ENCODE measurements around the gene VAMP2.

VAMP2 gene

GRCh38 chr17:8125154-8125946, 37.4 kb downstream of the VAMP2 start:
- in situ Hi-C loops (cut with HindIII; ENCODE audit: low sequenced_read_pairs): no loop called here

GRCh38 chr17:8124350-8125153, 38.2 kb downstream of the VAMP2 start:
- in situ Hi-C loops (cut with HindIII; ENCODE audit: low sequenced_read_pairs): loop anchor here (5.0 kb wide), 1 partner anchor 63 kb away; no protein-coding TSS in a partner anchor

- in situ Hi-C loops (cut with HindIII; ENCODE audit: low sequenced_read_pairs): loop anchor here (5.0 kb wide), 1 partner anchor 63 kb away; no protein-coding TSS in a partner anchor
Measured at GRCh38 chr17:8123695-8124349, 38.9 kb downstream of the VAMP2 start, which contains the start of gene HES7. HES7 (minus strand) TSS chr17:8124106; CDS start chr17:8124084, 22 bp downstream.

GRCh38 chr17:8122924-8123694, 39.6 kb downstream of the VAMP2 start:
- in situ Hi-C loops (cut with HindIII; ENCODE audit: low sequenced_read_pairs): loop anchor here (5.0 kb wide), 1 partner anchor 64 kb away; no protein-coding TSS in a partner anchor

- in situ Hi-C loops (cut with HindIII; ENCODE audit: low sequenced_read_pairs): loop anchor here (5.0 kb wide), 1 partner anchor 65 kb away; no protein-coding TSS in a partner anchor
Measured at GRCh38 chr17:8122422-8122923, 40.3 kb downstream of the VAMP2 start.

GRCh38 chr17:8121681-8122421, 40.9 kb downstream of the VAMP2 start:
- in situ Hi-C loops (cut with HindIII; ENCODE audit: low sequenced_read_pairs): loop anchor here (5.0 kb wide), 1 partner anchor 65 kb away; no protein-coding TSS in a partner anchor

GRCh38 chr17:8121407-8121680, 41.4 kb downstream of the VAMP2 start:
- in situ Hi-C loops (cut with HindIII; ENCODE audit: low sequenced_read_pairs): loop anchor here (5.0 kb wide), 1 partner anchor 66 kb away; no protein-coding TSS in a partner anchor

GRCh38 chr17:8120520-8121406, 42.0 kb downstream of the VAMP2 start:
- in situ Hi-C loops (cut with HindIII; ENCODE audit: low sequenced_read_pairs): loop anchor here (5.0 kb wide), 1 partner anchor 67 kb away; no protein-coding TSS in a partner anchor

GRCh38 chr17:8119581-8120519, 42.9 kb downstream of the VAMP2 start:
- in situ Hi-C loops (cut with HindIII; ENCODE audit: low sequenced_read_pairs): loop anchor here (5.0 kb wide), 1 partner anchor 67 kb away; no protein-coding TSS in a partner anchor

GRCh38 chr17:8118769-8119580, 43.8 kb downstream of the VAMP2 start:
- in situ Hi-C loops (cut with HindIII; ENCODE audit: low sequenced_read_pairs): no loop called here

GRCh38 chr17:8117980-8118768, 44.6 kb downstream of the VAMP2 start, which contains the start of gene ALOXE3:
ALOXE3 (minus strand) TSS chr17:8118514; CDS start chr17:8117990, 524 bp downstream.
- in situ Hi-C loops (cut with HindIII; ENCODE audit: low sequenced_read_pairs): no loop called here

GRCh38 chr17:8117367-8117979, 45.3 kb downstream of the VAMP2 start:
- in situ Hi-C loops (cut with HindIII; ENCODE audit: low sequenced_read_pairs): no loop called here

GRCh38 chr17:8116776-8117175, 46.0 kb downstream of the VAMP2 start:
- in situ Hi-C loops (cut with HindIII; ENCODE audit: low sequenced_read_pairs): no loop called here

GRCh38 chr17:8110907-8111306, 51.8 kb downstream of the VAMP2 start:
- in situ Hi-C loops (cut with HindIII; ENCODE audit: low sequenced_read_pairs): loop anchor here (5.0 kb wide), 3 partner anchors 54 to 191 kb away; no protein-coding TSS in a partner anchor

GRCh38 chr17:8110456-8110804, 52.3 kb downstream of the VAMP2 start:
- in situ Hi-C loops (cut with HindIII; ENCODE audit: low sequenced_read_pairs): loop anchor here (5.0 kb wide), 3 partner anchors 53 to 192 kb away; no protein-coding TSS in a partner anchor

Data from endothelial cell of hepatic sinusoid (primary cell).